COLO668 (cell line): ENCODE results near the gene ITGAE.

Experiments used
- DNase-seq: peaks from one replicate; lab custom pipeline; 2025; ENCODE audit not compliant: unreplicated experiment; lab: John Stamatoyannopoulos, UW

ITGAE gene

DNA sequence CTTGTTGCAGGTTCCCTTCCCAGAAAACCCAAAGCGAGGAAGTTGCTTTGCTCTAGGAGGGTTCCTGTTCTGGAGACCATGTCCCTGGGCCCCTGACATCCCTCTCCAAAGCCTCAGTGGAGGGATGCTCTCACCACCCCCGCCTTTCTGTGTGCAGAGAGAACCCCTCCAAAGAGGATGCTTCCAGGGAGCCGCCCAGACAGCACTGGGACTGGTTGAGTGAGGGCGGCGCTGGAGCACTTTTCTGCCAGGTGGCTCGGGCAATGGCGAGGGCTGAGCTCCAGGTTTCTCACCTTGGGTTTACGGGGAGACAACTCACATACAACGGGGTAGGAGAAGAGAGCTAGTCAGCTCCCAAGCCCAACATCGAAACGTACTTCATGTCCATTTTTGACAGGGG lies 125.1 kb downstream of the ITGAE start:
- no peak for DNase-seq

DNA sequence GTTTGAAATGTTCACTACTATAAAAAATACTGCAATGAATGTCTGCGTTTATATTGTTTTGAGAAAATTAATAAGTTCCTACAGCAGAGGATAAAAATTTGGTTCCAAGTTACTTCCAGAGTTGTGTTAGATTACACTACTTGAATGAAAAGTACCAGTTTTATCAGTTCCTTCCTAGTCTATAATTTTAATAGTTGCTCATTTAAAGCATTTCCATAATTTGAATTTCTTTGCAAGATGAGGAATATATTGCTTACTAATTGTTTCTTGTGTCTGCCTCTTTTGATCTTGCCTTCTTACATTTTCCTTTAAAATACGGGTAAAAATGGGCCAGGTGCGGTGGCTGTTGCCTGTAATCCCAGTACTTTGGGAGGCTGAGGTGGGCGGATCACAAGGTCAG lies 128.4 kb downstream of the ITGAE start:
- DNase-seq = no peak

- no peak for DNase-seq
Observed at GRCh38 chr17:3669548-3669947, 131.4 kb downstream of the ITGAE start.

DNA sequence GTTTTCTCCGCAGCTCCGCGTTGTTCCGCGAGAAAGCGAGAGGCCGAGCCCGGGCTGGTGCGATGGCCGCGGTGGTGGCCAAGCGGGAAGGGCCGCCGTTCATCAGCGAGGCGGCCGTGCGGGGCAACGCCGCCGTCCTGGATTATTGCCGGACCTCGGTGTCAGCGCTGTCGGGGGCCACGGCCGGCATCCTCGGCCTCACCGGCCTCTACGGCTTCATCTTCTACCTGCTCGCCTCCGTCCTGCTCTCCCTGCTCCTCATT lies 132.0 kb downstream of the ITGAE start:
- DNase-seq = no peak

DNA sequence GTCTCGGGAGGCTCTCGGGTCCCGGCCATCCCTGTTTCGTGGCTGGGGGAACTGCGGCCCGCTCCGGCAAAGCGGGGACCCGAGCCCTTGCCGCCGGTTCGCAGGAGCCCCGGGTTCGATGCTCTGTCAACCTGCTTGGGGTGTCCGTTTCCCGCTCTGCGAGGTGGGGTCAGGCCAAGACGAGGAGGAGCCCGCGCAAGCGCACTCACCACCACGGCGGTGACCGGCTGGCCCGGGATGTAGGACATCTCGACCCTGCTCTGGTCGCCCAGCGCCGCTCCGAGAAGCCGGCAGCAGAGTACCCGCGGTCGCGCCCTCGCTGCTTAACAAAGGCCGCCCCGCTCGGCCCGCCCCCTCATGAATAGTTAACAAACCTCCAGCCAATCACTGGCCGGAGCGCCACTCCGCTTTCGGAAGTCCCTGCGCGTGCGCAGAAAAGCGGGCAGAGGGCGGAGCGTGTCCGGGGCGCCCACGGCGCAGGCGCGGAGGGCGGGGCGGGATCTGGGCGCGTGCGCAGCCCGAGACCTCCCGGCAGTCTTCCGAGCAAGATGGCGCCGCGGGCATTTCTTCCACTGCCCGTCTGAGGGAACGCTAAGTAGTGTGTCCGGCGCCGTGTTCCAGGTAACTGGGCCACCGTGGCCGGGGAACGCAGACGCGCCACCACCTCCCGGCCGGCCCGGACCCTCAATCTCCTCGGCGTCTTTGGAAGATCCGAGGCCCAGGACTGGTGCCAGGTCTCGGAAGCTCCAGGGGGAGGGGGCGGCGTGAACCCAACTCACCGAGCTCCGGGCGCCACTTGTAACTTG lies 132.5 kb downstream of the ITGAE start, which contains the start of the genes EMC6 and TAX1BP3:
Gene EMC6, plus strand, starts transcription at position 534 of the 806 bp plus-strand sequence. CDS start 335 bp downstream, outside the sequence.
Gene TAX1BP3, minus strand, starts transcription at position 300 of the 806 bp plus-strand sequence. Its CDS starts 52 bp downstream, at position 248.
- DNase-seq = peak; percentile 97

GRCh38 chr17:3667366-3668278 lies 133.4 kb downstream of the ITGAE start:
- DNase-seq = peak; percentile 70

- no peak for DNase-seq
Observed at GRCh38 chr17:3666516-3666915, 134.5 kb downstream of the ITGAE start.

- DNase-seq = no peak
Observed at GRCh38 chr17:3665834-3666233, 135.2 kb downstream of the ITGAE start.
